Left renal pelvis (tissue), 4 donors: ENCODE data around the gene CPN1. TPM values are rescaled to one million over a fixed set of nuclear protein-coding genes. Genes with fewer than 3 reads are reported as not detected.
A peak's percentile ranks its signal among the peaks of the same experiment; 100 is the strongest.
"Not testable (repeated sequence)": the region's sequence is repeated elsewhere in the genome, so short reads cannot be mapped to it uniquely, and the experiment has no call there.

Experiments used
- DNase-seq, 4 donors: peaks; one replicate each; pipeline ENCODE4 v3.0.0-alpha.2; 2013; ENCODE audit warnings: low read depth in 4 of 4, low spot score in 3 of 4
- polyA plus RNA-seq, 4 donors: library from polyadenylated mRNA; unstranded; fragments of 120-200 nt; gene quantifications; one replicate each; pipeline ENCODE4 v1.2.1, GENCODE V29; 2013; ENCODE audit not compliant: insufficient read length in 4 of 4

CPN1 gene
- polyA plus RNA-seq, 4 donors: 0.45 to 3.0 (median 2.4) TPM

DNA sequence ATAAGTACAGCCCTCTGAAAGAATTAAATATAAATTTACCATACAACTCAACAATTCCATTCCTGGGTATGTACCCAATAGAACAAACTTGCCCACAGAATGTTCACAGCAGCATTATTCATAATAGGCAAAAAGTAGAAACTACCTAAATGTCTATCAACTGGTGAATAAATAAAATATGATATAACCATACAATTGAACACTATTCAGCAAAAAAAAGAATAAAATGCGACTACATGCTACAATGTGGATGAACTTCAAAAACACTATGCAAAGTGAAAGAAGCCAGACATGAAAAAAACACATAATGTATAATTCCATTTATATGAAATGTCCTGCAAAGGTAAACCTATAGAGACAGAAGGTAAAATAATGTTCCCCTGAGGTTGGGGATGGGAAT, 2.0 kb upstream of the CPN1 start:
- DNase-seq: no peak

DNA sequence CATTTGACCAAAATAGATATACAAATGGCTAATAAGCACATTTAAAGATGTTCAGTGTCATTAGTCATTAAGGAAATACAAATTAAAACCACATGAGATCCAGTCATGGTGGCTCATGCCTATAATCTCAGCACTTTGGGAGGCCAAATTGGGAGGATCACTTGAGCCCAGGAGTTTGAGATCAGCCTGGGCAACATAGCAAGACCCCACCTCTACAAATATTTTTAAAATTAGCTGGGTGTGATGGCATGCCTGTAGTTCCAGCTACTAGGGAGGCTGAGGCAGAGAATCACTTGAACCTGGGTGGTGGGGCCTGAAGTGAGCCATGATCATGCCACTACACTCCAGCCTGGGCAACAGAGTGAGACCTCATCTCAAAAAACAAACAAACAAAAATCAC, 607 bp upstream of the CPN1 start:
- not testable (repeated sequence) for DNase-seq

DNA sequence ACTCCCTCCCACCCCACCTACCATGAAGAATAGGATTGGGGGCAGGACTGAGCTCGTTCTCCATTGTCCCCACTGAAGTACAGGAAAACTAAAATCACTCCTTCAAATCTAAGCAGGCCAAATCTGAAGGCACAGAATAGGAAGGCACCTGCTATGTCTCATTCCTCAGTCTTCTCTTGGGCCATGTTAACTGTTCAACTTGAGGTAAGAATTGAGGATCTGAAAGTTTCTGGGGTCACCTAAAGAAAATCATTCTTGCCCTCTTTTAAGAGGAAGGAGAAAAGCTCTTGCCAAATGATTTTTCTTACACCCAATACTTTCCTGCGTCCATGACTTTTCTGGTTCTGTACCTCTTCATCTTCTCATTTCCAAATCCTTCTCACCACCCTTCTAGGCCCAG, 4.9 kb downstream of the CPN1 start:
- DNase-seq: no peak

DNA sequence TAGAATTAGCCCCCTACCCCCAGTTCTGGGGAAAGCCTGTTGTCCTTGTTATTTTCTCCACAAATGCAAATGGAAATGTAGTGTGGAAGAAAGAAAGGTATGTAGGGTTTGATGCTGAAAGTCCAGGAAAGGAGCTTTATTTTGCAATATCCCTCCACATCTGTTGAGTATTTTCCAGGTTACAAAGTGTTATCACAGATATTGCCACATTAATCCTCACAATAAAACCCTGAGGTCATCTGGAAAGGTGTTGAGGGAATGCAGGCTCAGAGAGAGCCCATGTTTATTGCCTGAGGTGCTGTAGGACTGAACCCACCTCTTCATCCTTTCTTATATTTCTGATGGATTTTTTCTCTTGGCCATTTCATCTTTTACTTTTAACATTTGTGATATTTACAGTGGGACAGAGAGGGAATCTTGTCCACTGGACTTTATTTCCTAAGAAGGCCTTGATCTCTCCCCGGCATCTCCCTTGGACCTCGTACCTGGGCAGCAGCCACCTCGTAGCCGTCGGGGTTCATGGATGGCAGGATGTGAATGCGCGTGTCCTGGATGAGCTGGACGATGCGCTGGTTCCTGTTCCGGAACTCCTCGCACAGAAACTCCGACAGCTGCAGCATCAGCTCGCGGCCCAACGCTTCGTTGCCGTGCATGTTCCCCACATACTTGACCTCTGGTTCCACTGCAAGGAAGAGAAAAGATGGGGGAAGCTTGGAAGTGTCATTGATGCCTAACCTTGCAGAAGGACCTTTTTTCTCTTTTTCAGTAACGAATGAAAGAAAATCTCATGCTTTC, 6.0 kb downstream of the CPN1 start:
- DNase-seq: no peak

DNA sequence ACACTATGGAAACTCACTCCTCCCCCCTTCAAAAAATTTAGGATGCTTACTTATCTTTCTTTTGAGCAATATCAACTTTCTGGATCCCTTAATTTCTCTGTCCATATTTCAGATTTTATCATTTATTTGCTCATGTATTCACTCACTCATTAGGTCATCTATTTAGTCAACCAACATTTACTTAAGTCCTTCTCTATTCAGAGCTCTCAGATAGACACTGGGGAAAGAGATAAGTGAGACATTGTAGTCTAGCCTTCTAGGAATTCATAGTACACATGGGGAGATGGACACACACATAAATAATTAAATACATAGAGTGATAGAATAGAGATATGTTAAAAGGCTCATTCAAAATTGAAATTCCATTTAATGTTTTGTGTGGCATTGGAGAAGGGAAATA, 9.2 kb downstream of the CPN1 start:
- no peak for DNase-seq

DNA sequence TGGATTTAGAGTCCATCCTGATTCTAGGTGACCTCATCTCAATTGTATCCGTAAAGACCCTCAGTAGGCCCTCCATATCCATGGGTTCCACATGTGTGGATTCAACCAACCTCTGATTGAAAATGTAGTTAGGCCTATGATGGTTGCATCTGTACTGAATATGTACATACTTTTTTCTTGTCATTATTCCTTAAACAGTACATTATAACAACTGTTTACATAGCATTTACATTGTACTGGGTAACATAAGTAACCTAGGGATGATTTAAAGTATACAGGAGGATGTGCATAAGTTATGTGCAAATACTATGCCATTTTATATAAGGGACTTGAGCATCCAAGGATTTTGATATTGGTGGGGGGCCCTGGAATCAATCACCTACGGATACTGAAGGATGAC, 10.1 kb downstream of the CPN1 start:
- DNase-seq: no peak

DNA sequence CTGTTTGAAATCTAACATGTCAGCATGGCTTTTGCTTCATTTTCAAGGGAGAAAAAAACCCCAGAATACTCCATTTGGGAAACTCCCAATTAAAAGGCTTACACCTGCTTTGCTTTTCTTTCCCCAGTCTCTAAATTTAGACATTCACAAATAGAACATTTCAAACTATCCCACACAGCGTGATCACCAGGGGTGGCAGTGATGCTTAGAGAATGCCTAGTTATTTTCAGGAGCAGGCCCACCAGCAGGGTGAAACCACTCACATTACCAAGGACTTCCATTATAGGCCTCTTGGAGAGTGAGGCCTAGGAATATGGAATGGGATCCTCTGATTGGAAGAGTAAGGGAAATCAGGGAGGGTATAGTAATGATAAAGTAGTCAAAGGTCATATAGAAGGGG, 14.2 kb downstream of the CPN1 start:
- no peak for DNase-seq

DNA sequence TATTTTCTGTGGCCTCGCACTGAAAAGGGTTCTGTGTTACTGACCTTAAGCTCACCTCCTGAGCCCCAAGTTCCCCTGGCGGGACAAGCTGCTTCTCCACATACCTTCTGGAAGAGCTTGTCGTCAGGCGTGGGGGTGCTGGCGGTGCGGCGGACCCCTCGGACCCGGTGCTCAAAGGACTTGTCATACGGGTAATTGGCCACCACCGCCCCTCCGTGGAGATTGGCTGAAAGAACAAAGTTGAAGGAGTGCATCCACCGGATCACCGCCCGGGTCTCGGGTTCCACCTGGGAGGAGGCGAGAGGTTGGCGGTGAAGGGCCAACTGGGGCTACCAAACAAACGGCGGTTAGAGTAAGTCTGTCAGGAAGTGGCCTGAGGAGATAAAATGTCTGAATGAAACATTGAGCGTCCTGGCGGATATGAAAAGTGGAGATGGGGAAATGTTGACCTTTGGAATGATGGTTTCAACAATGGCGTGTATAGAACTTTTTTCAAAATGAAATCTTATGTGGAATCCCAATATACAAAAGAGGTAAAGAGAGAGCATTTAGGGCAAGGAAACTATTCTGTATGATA, 16.5 kb downstream of the CPN1 start:
- DNase-seq: no peak

DNA sequence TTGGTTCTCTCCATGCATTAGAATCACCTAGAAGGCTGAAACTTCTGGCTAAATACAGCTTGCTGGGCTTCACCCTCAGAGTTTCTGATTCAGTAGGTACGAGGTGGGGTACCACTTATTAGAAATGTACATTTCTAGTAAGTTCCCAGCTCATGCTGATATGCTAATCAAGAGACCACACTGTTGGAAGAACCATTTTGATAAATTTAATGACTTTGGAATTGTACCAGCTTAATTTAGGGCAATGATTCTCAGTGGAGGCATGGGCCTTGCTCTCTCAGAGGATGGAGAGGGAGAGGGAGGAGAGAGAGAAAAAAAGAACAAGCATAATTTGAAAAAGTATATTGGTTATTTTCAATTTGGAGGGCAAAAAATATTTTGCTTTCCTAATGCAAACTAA, 20.3 kb downstream of the CPN1 start:
- no peak for DNase-seq

DNA sequence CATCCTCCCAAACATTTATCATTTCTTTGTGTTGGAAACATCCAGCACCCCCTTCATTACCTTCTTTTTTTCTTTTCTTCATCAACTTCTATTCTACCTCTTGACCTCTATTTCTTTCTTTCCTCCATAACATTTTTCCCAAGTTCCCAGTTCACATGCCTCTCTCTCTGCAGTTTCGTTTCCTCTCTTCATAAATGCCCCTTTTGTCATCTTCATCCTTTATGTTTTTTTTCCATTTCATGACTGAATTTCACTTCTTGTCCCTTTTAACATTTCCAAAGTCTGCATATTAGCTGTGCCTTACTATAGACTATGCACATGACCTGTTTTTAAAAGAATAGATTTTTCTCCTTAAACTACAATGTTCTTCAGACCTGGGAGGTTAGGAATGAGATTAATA, 23.7 kb downstream of the CPN1 start:
- DNase-seq: no peak

DNA sequence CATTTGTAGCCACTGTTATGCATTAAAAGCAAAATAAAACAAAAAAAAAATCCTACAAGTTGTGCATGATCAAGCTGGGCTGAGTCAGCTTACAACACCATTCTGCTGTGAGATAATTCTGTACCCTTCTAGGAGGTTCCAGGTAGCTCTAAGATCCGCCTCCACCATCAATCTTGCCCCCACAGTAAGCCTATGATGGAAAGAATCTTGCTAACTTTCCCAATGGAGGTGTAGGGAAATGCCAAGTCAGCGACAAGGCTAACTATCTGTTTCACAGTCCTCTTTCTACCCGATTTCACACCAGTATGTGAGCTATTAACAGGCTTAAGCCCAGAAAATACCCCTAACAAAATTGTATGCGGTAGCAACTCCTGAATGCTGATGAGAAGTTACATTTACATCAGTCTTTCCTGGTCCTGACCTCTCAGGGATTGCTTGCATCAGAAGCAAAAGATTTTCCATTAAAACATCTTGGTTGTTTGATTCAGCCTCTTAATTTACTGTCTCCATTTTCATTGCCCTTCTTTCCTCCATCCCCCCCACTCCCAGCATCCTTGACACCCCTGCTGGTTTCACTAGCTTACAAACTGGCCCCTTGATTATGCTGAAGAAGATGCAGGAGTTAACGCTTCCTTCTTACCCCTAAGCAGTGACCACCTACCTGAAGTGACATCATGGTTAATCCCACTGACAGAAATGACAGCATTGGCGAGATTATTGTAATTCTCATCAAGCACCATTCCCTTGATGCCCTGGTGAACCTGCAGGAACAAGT, 27.8 kb downstream of the CPN1 start:
- DNase-seq: no peak

DNA sequence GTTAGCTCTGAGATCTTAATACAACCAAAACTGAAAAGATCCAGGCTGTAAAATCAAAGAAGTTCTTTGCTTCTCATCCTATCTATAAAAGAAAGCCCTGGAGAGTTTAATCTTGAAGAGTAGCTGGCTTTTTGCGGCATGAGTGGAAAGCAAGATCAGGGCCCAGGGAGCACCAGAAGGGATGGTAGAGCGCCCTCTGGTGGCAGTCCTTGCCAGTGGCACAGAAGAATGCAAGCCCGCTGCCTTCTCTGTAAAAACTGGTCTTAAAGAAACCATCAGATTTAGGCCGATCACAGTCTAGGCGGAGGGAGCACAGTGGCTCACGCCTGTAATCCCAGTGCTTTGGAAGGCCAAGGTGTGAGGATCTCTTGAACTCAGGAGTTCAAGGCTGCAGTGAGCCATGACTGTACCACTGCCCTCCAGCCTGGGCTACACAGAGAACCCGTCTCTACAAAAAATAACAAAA, 35.6 kb downstream of the CPN1 start:
- DNase-seq: peak in 3 of 4 donors; percentile 70 to 80 (median 76)

DNA sequence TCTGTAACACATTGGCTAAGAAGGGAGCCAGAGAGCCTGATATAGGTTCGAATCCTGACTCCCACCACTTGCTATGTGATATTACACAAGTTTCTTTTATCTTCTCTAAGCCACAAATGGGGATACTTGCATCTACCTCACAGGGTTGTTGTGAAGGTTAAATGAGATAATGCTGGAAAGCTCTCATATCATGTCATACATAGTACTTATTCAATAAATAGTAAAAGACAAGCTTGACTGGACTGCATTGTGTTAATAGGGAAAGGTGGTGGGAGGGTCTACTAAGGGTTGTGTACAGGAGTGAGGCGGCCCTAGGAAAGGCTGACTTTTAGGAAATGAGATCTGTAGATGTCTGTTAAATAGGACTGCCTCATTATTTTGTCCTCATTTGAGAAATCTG, 36.1 kb downstream of the CPN1 start:
- no peak for DNase-seq

DNA sequence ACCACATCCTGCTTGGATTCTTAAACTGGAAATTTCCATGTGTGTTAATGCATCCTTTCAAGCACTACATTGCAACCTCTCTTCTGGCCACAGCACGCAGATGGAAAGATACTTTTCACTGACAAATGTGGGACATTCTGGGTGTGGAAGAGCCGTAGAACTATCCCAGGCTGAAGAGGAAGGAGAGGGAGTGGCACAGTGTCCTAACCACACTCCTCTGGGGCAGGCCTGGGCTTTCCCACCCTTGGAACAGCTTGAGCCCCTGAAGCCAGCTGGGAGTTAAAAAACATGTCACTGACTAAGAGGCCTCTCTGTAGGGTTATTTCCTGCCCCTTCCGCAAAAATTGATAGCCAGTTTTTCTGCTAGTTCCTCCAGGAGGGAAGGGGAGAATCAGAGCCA, 37.9 kb downstream of the CPN1 start:
- DNase-seq: no peak

DNA sequence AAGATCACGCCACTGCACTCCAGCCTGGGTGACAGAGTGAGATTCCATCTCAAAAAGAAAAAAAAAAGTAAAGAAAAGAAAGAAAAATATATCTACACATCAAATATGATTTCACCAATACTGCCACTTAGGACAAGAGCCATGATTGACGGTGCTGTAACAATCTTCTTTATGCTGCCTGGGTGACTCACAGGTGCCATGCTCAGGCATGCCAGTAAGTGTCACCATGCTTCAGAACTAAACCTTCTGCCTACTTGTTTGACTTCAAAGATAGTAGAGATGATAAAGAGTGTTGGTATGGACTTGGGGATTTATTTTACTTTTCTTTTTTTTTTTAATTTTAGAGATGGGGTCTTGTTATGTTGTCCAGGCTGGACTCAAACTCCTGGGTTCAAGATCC, 38.3 kb downstream of the CPN1 start:
- no peak for DNase-seq

DNA sequence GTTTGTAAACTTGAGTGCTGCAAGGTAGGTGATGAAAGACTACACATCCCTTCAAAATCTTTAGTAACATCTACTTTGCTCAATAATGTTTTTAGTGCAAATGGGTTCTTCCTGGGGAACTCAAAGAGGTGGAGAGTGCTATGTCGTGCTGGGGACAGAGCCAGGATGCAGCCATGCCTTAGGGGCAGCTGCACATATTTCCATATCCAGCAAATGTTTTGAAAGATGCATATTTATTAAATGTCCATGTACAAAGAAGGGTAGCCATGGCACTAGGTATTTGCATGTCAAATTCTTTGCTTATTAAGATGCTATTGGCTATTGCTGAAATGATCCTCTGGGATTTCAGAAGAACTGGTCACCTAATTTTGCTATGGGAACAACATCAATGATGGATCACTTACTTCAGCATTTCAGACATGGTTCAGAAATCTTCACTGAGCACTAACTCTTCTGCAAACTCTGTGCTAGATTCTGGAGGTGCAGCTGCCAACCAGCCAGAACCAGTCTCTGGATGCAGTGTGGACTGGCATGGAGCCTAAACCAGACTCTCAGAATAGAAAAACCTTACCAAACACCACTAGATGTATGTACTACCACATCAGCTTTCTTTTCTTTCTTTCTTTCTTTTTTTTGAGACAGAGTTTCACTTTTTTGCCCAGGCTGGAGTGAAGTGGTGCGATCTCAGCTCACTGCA, 40.2 kb downstream of the CPN1 start:
- DNase-seq: no peak

DNA sequence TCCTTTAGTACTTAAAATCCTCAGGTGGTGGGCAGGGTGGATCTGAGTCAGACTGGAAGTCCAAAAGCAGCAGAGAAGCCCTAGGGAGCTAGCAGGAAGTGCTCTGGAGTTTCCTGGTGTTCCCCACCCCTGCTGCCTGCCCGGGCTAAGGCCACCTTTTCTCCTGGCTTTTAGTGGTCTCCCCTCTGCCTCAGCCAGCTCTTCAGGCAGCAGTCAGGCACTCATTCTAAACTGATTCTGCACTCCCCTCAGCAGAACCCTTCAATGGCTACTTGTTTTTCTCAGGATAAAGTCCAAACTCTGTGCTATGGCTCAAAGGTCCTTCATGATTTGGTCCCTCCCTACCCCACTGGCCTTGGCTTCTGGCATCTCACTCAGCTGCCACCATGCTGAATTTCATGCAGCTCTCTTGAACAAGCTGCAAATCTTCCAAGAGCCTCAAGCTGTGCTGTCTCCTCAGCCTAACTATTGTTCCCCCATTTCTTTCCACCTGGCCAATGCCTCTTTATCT, 43.1 kb downstream of the CPN1 start:
- DNase-seq: no peak

DNA sequence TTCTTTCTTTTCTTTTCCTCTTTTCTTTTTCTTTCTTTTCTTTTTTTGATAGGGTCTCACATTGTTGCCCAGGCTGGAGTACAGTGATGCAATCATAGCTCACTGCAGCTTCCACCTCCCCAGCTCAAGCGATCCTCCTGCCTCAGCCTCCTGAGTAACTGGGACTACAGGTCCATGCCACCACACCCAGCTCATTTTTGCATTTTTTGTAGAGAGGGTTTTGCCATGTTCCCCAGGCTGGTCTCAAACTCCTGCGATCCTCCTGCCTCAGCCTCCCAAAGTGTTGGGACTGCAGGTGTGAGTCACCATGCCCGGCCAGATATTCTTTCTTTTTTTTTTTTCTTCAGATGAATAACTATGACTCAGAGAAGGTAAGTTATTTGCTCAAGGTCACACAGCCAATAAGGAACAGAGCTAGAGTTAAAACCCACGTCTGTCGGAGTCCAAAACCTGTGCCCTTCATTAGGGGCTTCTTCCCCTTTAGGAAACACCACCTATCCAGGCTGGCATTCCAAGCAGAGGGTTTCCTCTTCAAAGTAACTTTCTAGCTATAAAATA, 43.8 kb downstream of the CPN1 start:
- DNase-seq: no peak

DNA sequence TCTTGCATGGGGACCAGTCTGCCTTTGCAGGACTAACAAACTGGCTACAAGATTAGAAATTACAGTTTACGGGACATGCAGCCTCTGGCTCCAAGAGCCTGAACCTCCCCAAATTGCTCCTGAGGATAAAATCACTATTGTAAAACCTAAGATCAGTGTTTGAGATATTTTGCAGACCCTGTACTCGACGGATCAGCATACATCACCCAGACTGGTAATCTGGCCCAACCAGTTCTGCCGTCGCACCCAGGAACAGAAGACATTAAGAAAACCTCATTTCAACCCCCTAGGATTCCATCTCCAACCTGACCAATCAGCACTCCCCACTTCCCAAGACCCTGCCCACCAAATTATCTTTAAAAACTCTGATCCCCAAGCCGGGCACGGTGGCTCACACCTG, 44.8 kb downstream of the CPN1 start:
- DNase-seq: no peak

DNA sequence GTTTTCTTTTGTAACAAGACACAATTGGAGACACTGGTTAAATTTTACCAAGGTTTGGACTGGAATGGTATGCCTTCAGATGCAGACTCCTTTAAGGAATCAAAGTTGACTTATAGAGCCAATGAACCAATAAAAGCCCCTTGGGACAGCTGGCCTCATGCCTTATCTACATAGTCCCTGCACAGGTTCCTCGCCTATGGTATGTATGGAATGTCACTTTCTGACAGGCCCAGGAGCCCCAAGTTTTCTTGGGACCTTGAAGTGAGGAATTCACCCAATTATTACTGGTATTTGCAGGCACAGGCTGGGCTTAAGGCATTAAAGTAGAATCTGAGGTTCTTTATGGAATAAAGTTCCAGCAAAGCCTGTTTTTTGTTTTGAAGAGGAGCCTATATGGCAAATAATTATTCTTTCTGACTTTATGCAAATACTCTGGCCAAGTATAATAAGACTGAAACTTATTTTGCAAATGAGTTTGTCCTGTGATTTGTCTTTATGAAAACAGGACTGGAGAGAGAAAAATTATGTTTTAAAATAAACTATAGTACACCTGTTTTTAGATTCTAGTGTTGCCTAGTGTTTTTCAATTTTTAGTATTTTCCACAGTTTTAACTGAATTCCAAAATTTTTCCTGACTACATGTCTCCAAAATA, 47.8 kb downstream of the CPN1 start:
- DNase-seq: no peak
